ENCODE measurements around the gene SSR1. TPM values are rescaled to one million over a fixed set of nuclear protein-coding genes. Genes with fewer than 3 reads are reported as not detected.

SSR1 gene
- total and polyA plus RNA-seq, 2 experiments from 2014 or later = 65.3 to 70.2 TPM

DNA sequence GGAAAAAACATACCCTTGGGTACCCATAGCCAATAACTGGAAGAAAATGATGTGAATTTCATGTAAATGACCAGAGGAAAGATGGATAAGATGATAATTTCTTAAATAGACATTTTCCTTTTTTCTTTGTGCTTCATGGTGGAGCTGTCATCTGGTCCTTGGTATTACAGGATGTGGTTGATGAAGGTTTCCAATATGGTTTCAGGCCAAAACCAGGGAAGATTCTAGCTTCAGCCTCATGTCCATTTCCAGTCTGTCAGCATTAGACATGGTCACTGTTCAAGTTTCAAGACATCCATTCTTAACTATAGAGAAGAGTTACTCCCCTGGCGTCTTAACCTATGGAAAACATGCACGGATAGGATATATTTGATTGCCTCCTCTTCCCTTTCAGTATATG is 63.6 kb downstream of the SSR1 start (continued):
- TF ChIP-seq, protein P1, sequence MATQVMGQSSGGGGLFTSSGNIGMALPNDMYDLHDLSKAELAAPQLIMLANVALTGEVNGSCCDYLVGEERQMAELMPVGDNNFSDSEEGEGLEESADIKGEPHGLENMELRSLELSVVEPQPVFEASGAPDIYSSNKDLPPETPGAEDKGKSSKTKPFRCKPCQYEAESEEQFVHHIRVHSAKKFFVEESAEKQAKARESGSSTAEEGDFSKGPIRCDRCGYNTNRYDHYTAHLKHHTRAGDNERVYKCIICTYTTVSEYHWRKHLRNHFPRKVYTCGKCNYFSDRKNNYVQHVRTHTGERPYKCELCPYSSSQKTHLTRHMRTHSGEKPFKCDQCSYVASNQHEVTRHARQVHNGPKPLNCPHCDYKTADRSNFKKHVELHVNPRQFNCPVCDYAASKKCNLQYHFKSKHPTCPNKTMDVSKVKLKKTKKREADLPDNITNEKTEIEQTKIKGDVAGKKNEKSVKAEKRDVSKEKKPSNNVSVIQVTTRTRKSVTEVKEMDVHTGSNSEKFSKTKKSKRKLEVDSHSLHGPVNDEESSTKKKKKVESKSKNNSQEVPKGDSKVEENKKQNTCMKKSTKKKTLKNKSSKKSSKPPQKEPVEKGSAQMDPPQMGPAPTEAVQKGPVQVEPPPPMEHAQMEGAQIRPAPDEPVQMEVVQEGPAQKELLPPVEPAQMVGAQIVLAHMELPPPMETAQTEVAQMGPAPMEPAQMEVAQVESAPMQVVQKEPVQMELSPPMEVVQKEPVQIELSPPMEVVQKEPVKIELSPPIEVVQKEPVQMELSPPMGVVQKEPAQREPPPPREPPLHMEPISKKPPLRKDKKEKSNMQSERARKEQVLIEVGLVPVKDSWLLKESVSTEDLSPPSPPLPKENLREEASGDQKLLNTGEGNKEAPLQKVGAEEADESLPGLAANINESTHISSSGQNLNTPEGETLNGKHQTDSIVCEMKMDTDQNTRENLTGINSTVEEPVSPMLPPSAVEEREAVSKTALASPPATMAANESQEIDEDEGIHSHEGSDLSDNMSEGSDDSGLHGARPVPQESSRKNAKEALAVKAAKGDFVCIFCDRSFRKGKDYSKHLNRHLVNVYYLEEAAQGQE (IDR thresholded peaks at IDR 0.05; ENCODE audit: unreplicated experiment) = no peak
- TF ChIP-seq ZNF331 (CRISPR knock-in tag; IDR thresholded peaks at IDR 0.05; ENCODE audit: low read depth) (no peak), ZNF114 (CRISPR knock-in tag; IDR thresholded peaks at IDR 0.05) (no peak)
- TF ChIP-seq, protein P2, sequence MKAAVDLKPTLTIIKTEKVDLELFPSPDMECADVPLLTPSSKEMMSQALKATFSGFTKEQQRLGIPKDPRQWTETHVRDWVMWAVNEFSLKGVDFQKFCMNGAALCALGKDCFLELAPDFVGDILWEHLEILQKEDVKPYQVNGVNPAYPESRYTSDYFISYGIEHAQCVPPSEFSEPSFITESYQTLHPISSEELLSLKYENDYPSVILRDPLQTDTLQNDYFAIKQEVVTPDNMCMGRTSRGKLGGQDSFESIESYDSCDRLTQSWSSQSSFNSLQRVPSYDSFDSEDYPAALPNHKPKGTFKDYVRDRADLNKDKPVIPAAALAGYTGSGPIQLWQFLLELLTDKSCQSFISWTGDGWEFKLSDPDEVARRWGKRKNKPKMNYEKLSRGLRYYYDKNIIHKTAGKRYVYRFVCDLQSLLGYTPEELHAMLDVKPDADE (IDR thresholded peaks at IDR 0.05) = no peak

DNA sequence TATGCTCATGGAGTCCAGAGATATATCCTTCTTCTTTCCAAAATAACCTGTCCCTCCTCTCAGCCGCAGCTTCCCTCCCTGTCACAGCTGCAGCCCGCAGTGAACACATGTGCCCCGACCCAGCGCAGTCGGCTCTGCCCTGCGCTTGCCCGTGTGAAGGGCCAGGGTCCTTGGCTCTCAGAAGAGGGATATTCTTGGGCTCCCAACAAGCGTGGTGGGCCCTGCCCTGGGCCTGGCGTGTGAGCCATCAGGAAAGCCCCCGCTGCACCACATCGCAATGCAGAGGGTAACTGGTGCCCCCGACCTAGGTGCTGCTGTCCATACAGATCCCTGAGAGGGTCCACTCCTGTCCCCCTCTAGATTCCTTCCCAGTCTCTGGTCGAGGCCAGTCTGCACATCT is 65.2 kb downstream of the SSR1 start:
- H3K27ac ChIP-seq (ENCODE audit: low read depth) = no peak overlapping the region
- H3F3A ChIP-seq (replicated peaks; ENCODE audit: low read depth) = no peaks in the 10 kb centered on the region
- ATAC-seq = no peak
- no peaks in the 10 kb centered on the region for H3K79me2 ChIP-seq (replicated peaks; ENCODE audit: insufficient read depth)
- peaks cover 5% of the 10 kb centered on the region for H3K4me1 ChIP-seq (ENCODE audit: insufficient read depth)
- H3K27me3 ChIP-seq (ENCODE audit: insufficient read depth) = no peaks in the 10 kb centered on the region
- H2AFZ ChIP-seq = no peak overlapping the region
- no peak overlapping the region for H3K4me2 ChIP-seq
- no peak overlapping the region for H3K4me3 Mint-ChIP-seq
- no peaks in the 10 kb centered on the region for H3K9me3 Mint-ChIP-seq
- no peaks in the 10 kb centered on the region for H3K27me3 Mint-ChIP-seq (ENCODE audit: insufficient read depth, low read depth, poor library complexity)
- peaks cover 9% of the 10 kb centered on the region for H3K4me1 Mint-ChIP-seq
- DNase-seq (ENCODE audit: low spot score) = no peak
- H4K20me1 ChIP-seq (replicated peaks; ENCODE audit: insufficient read depth) = no peaks in the 10 kb centered on the region
- peaks cover 17% of the 10 kb centered on the region; the same call in 2 of the 3 replicates for H3K36me3 Mint-ChIP-seq (ENCODE audit: low read depth)
- H3K36me3 ChIP-seq (ENCODE audit: insufficient read depth) = no peaks in the 10 kb centered on the region
- H3K9me2 ChIP-seq (ENCODE audit: insufficient read depth) = no peaks in the 10 kb centered on the region
- H3K27ac Mint-ChIP-seq = no peak overlapping the region
- H3K4me3 ChIP-seq = no peak overlapping the region
- TF ChIP-seq, protein P3, sequence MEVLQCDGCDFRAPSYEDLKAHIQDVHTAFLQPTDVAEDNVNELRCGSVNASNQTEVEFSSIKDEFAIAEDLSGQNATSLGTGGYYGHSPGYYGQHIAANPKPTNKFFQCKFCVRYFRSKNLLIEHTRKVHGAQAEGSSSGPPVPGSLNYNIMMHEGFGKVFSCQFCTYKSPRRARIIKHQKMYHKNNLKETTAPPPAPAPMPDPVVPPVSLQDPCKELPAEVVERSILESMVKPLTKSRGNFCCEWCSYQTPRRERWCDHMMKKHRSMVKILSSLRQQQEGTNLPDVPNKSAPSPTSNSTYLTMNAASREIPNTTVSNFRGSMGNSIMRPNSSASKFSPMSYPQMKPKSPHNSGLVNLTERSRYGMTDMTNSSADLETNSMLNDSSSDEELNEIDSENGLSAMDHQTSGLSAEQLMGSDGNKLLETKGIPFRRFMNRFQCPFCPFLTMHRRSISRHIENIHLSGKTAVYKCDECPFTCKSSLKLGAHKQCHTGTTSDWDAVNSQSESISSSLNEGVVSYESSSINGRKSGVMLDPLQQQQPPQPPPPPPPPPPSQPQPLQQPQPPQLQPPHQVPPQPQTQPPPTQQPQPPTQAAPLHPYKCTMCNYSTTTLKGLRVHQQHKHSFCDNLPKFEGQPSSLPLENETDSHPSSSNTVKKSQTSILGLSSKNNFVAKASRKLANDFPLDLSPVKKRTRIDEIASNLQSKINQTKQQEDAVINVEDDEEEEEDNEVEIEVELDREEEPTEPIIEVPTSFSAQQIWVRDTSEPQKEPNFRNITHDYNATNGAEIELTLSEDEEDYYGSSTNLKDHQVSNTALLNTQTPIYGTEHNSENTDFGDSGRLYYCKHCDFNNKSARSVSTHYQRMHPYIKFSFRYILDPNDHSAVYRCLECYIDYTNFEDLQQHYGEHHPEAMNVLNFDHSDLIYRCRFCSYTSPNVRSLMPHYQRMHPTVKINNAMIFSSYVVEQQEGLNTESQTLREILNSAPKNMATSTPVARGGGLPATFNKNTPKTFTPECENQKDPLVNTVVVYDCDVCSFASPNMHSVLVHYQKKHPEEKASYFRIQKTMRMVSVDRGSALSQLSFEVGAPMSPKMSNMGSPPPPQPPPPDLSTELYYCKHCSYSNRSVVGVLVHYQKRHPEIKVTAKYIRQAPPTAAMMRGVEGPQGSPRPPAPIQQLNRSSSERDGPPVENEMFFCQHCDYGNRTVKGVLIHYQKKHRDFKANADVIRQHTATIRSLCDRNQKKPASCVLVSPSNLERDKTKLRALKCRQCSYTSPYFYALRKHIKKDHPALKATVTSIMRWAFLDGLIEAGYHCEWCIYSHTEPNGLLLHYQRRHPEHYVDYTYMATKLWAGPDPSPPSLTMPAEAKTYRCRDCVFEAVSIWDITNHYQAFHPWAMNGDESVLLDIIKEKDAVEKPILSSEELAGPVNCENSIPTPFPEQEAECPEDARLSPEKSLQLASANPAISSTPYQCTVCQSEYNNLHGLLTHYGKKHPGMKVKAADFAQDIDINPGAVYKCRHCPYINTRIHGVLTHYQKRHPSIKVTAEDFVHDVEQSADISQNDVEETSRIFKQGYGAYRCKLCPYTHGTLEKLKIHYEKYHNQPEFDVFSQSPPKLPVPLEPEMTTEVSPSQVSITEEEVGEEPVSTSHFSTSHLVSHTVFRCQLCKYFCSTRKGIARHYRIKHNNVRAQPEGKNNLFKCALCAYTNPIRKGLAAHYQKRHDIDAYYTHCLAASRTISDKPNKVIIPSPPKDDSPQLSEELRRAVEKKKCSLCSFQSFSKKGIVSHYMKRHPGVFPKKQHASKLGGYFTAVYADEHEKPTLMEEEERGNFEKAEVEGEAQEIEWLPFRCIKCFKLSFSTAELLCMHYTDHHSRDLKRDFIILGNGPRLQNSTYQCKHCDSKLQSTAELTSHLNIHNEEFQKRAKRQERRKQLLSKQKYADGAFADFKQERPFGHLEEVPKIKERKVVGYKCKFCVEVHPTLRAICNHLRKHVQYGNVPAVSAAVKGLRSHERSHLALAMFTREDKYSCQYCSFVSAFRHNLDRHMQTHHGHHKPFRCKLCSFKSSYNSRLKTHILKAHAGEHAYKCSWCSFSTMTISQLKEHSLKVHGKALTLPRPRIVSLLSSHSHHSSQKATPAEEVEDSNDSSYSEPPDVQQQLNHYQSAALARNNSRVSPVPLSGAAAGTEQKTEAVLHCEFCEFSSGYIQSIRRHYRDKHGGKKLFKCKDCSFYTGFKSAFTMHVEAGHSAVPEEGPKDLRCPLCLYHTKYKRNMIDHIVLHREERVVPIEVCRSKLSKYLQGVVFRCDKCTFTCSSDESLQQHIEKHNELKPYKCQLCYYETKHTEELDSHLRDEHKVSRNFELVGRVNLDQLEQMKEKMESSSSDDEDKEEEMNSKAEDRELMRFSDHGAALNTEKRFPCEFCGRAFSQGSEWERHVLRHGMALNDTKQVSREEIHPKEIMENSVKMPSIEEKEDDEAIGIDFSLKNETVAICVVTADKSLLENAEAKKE (CRISPR knock-in tag; IDR thresholded peaks at IDR 0.05) = no peak
- no peak for TF ChIP-seq EZH2phosphoT487 (IDR thresholded peaks at IDR 0.05; ENCODE audit: unreplicated experiment)
- TF ChIP-seq EZH2 (IDR thresholded peaks at IDR 0.05; ENCODE audit: low read depth, unreplicated experiment) = no peak
- no peak for TF ChIP-seq ZNF114 (CRISPR knock-in tag; IDR thresholded peaks at IDR 0.05)
- TF ChIP-seq, protein P1 (IDR thresholded peaks at IDR 0.05; ENCODE audit: unreplicated experiment) = no peak
- TF ChIP-seq ZNF331 (CRISPR knock-in tag; IDR thresholded peaks at IDR 0.05; ENCODE audit: low read depth) = no peak
- TF ChIP-seq CREB1 (CRISPR knock-in tag; IDR thresholded peaks at IDR 0.05; ENCODE audit: low read depth) = no peak
- no peak for TF ChIP-seq NANOG (IDR thresholded peaks at IDR 0.05; ENCODE audit: borderline replicate concordance)
